HG02884 (cell line): ENCODE data around the gene FBH1.
A peak's percentile ranks its signal among the peaks of the same experiment; 100 is the strongest.
"Not testable (repeated sequence)": the region's sequence is repeated elsewhere in the genome, so short reads cannot be mapped to it uniquely, and the experiment has no call there.

Experiments used
- ATAC-seq: cut with Tn5 transposase; IDR thresholded peaks from one replicate; pipeline ENCODE4 v1.9.1; 2021; ENCODE audit warnings: mild to moderate bottlenecking, moderate library complexity; ENCODE audit not compliant: unreplicated experiment

The FBH1 gene

GRCh38 chr10:5889624-5890451 is at the start of gene FBH1, which contains the start of gene ANKRD16:
FBH1 (plus strand) TSS chr10:5890243; CDS start chr10:5890346, 103 bp downstream.
ANKRD16 (minus strand) TSS chr10:5889893; CDS start chr10:5889354, 539 bp downstream.
- peak; percentile 81 for ATAC-seq

- peak; percentile 78 for ATAC-seq
Measured at GRCh38 chr10:5840314-5841307, 49.4 kb upstream of the FBH1 start.

DNA sequence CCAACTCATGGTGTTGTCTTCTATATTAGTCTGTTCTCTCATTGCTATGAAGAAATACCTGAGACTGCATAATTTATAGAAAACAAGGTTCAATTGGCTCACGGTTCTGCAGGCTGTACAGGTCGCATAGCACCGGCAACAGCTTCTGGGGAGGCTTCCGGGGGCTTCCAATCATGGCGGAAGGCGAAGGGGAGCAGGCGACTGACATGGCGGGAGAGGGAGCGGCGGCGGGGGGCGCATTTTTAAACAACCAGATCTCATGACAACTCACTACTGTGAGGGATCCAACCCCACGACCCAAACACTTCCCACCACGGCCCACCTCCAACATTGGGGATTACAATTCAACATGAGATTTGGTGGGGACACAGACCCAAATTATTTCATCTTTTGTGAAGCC is 48.1 kb upstream of the FBH1 start:
- ATAC-seq: no peak

DNA sequence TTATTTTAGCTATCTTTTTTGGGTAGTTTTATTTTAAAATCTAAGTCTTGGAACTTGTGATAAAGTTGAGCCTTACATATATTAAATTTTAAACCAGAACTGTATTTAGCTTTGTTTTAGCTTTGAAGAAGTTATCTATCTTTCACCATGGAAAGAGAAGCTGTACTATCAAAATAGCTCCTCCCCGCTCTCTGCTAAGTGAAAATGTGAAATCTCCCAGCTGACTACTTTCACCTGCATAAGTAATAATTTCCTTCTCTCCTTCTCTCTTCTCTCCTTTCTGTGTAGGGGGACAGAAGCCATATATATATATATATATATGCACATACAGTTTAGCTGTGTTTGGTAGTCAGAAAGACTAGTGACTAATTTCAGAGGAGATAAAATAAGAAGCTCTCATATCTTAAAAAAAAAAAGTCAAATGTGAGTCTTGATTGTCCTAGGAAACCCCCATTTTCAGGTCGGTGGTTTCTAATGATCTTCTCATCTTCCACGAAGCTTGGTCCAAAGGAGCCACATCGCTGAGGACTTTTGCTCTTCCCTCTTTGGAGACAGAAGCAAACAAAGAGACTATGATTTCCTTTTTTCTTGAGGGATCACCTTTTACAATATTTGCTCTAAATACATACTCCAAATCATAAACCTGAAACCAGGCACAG is 46.2 kb upstream of the FBH1 start:
- no peak for ATAC-seq

GRCh38 chr10:5844345-5845055 is 45.5 kb upstream of the FBH1 start:
- no peak for ATAC-seq

DNA sequence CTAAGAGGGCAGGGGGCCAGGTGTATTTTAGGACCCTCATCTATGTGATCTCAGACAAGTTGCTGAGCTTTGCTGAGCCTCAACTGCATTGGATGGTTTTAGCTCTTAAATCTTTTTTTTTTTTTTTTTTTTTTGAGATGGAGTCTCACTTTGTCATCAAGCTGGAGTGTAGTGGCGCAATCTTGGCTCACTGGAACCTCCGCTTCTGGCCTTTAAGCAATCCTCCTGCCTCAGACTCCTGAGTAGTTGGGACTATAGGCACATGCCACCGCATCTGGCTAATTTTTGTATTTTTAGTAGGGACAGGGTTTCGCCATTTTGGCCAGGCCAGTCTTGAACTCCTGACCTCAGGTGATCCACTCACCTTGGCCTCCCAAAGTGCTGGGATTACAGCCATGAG is 43.4 kb upstream of the FBH1 start:
- ATAC-seq: not testable (repeated sequence)

DNA sequence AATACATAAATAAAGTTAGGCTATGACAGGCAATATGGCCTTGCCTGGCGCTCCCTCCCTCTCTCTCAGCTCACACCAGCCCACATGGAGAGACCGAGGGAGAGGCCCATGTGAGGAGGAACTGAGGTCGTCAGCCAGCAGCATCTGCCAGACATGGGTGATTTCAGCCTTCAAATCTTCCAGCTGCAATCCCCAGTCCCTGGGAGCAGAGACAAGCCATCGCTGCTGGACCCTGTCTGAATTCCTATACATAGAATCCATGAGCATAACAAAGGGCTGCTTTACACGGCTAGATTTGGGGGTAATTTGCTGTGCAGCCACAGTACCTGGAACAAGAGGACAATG is 35.9 kb upstream of the FBH1 start:
- no peak for ATAC-seq

GRCh38 chr10:5855979-5856700 is 33.9 kb upstream of the FBH1 start:
- ATAC-seq: no peak

GRCh38 chr10:5856701-5857004 is 33.4 kb upstream of the FBH1 start:
- no peak for ATAC-seq

GRCh38 chr10:5858811-5859210 is 31.2 kb upstream of the FBH1 start:
- no peak for ATAC-seq

GRCh38 chr10:5860066-5860465 is 30.0 kb upstream of the FBH1 start:
- no peak for ATAC-seq

DNA sequence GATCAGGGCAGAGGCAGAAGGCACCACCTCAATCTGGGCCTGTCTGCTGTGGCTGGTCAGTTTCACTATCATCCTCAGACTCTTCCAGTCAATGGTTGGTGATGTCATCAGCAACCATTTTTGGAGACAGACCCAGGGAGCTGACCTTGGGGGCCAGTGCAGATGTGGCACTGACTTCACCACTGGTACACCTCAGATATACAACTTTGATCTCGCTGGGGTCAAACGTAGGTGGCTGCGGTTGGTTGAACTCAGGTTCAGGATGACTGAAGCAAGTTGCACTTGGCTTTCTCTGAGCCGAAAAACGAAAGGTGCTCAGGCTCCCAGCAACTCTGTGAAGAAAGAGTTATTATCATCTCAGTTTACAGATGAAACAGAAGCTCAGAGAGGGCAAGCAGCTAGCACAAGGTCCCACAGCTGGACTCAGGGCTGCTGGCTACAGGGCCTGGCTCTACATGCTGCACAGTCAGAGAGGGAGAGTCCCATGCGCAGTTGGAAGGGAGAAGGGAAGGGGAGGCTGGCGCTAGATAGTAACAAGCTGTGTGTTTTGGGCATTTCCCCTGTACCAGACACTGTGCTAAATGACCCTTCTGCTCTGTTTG is 27.6 kb upstream of the FBH1 start:
- ATAC-seq: peak; percentile 93

- ATAC-seq: not testable (repeated sequence)
Measured at GRCh38 chr10:5862981-5863685, 26.9 kb upstream of the FBH1 start.

DNA sequence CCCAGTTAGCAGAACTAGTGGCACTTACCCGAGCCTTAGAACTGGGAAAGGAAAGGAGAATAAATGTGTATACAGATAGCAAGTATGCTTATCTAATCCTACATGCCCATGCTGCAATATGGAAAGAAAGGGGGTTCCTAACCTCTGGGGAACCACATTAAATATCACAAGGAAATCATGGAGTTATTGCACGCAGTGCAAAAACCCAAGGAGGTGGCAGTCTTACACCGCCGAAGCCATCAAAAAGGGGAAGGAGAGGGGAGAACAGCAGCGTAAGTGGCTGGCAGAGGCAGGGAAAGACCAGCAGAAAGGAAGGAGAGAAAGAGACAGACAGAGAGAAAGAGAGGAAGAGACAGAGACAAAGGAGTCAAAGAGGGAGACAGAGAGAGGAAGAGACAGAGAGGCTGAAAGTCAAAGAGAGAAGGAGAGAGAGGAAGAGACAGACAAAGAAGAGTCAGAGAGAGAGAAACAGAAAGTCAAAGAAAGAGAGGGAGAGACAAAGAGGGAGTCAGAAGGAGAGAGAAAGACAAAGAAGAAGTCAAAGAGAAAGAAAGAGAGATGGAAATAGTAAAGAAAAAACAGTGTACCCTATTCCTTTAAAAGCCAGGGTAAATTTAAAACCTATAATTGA is 23.5 kb upstream of the FBH1 start:
- ATAC-seq: not testable (repeated sequence)

DNA sequence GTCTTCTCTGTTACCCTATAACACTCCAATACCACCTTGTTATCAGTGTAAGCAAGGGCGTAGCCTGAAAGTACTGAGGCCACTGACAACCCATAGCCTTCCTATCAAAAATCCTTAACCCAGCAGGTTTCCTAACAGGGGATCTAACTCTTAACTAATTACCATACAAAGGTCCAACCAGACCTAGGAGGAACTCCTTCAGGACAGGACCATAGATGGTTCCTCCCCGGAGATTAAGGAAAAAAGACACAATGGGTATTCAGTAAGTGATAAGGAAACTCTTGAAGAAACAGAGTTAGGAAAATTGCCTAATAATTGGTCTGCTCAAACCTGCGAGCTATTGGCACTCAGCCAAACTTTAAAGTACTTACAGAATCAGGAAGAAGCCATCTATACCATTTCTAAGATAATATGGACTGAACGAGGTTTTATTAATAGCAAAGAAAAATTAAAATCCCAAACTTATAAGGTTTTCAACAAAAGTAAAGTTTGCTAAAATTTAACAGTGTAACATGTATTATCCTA is 22.9 kb upstream of the FBH1 start:
- not testable (repeated sequence) for ATAC-seq

- ATAC-seq: not testable (repeated sequence)
Measured at GRCh38 chr10:5868383-5868782, 21.7 kb upstream of the FBH1 start.

GRCh38 chr10:5869156-5869555 is 20.9 kb upstream of the FBH1 start:
- no peak for ATAC-seq

DNA sequence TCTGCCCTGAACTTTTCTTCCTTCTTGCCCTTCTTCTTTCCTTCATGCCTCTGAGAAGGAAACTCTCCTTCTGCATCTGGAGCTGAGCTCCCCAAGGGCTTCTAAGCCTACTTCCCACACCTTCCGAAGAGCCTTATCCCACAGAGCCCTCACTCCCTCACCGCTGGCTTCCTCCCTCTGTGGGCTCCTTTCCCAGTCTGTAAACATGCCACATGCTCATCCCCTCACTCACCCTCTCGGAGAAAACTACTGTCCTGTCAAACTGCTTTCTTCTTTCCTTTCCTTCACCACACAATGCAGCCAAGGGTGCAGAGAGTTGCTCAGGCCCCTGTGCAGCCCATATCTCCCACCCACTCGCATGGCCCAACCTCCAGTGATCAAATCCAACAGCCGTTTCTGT is 18.4 kb upstream of the FBH1 start:
- no peak for ATAC-seq
